Stimulated activated naive CD8-positive, alpha-beta T cell treated with anti-CD3 and anti-CD28 coated beads, Interleukin-15, Interleukin-2, amounts not matched to agents 100 ng/mL and 50 ng/mL, for 24 hours (primary cell): ENCODE data around the gene HIVEP2.

Experiments
- H3K27ac Mint-ChIP-seq: one replicate; pipeline ENCODE4 v1.8.0; 2021; ENCODE audit warnings: mild to moderate bottlenecking, mixed read lengths
- H3K27me3 Mint-ChIP-seq: one replicate; pipeline ENCODE4 v1.8.0; 2021; ENCODE audit warnings: mixed read lengths
- H3K36me3 Mint-ChIP-seq: one replicate; pipeline ENCODE4 v1.8.0; 2021; ENCODE audit warnings: low read depth, mixed read lengths
- H3K4me1 Mint-ChIP-seq: one replicate; pipeline ENCODE4 v1.8.0; 2021; ENCODE audit warnings: low read depth, mixed read lengths
- H3K4me3 Mint-ChIP-seq: one replicate; pipeline ENCODE4 v1.8.0; 2021; ENCODE audit warnings: mild to moderate bottlenecking, mixed read lengths
- H3K9me3 Mint-ChIP-seq: one replicate; pipeline ENCODE4 v1.8.0; 2021; ENCODE audit warnings: mixed read lengths

The HIVEP2 gene

DNA sequence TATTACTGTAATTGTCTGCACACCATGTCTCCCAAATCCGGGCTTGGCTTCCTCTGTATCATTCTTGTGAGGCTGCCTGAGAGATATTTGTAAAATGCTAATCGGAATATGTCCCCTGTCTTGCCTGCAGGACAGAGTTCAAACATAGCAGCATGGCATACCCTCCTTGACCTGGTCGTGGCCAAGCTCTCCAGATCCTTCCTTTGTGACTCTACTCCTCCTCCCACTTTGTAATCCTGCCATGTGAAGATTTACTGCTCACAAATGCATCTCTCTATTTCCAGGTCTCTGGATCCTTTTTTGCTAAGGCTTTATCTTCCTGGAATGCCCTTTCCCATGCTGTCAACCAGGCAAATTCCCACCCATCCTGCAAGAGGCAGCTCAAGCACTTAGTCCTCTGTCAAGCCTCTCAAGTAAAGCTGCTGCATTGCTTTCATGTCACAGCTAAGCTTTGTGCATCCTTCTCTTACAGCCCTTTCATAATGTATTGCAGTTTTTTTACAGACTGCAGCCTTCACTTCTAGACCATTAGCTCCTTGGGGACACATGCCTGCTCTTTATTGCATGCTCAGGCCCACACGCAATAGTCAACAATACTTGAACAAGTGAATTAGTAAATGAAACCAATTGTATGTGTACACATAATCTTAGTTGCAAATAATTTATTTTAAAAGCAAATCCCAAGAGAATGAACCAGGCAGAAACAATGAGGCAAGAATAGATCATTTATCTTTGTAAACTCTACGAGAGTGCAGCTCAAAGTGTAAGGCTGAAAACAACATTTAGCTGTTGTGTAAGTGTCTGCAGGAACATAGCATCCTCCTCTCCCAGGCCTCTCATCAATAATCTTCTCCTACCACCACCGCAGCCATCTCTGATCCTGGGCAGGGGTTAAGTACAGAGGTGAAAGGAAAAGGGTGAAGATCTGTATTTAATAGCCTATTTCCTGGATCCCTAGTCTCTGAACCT, 45.8 kb downstream of the HIVEP2 start:
- no peaks in the 10 kb centered on the region for H3K9me3 Mint-ChIP-seq

DNA sequence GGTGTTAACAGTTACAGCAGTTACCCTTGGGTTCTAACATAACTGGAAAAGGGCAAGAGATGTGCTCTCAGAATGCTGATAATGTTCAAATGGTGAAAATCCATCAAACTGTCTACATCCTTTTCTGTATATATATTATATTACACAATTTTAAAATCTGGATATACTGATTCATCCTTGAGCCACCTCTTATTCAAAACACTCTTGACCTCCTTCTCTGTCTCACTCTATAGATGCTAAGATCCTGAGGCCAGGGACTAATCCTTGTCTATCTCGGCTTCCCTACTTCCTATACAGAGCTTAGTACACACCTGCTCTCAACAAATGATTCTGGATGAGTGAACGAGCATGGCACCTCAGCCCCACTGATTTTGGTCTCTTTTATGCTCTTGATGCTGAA, 47.3 kb downstream of the HIVEP2 start:
- Mint-ChIP-seq H3K27ac (no peak overlapping the region), H3K4me1 (peaks cover 23% of the 10 kb centered on the region), H3K9me3 (no peaks in the 10 kb centered on the region), H3K4me3 (no peak overlapping the region), H3K27me3 (no peaks in the 10 kb centered on the region), H3K36me3 (peaks cover 15% of the 10 kb centered on the region)

More for the DNA sequence above, 45.8 kb downstream of the HIVEP2 start:
- H3K4me3 Mint-ChIP-seq = no peak overlapping the region
- H3K4me1 Mint-ChIP-seq = peaks cover 13% of the 10 kb centered on the region
- no peak overlapping the region for H3K27ac Mint-ChIP-seq
- H3K27me3 Mint-ChIP-seq = no peaks in the 10 kb centered on the region
- H3K36me3 Mint-ChIP-seq = peaks cover 16% of the 10 kb centered on the region

DNA sequence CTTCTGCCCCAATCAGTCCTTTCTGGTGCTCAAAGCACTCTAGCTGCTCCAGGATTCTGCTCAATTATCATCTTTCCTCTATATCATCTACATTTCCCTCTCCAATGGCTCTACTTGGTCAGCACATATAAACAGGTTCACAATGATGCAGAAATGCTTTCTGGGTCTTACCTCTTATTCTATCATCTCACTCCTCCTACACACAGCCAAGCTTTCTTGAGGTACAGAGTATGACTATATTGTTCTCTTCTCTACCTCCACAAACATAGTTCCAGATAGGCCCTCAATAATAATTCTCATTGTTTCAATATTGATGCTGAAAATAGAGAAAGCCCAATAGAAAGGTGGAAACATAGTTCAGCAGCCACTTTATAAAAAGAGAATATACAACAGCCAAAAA, 48.2 kb downstream of the HIVEP2 start:
- Mint-ChIP-seq H3K36me3 (peaks cover 13% of the 10 kb centered on the region), H3K9me3 (no peaks in the 10 kb centered on the region), H3K4me3 (no peak overlapping the region), H3K4me1 (peaks cover 31% of the 10 kb centered on the region), H3K27ac (no peak overlapping the region), H3K27me3 (no peaks in the 10 kb centered on the region)

DNA sequence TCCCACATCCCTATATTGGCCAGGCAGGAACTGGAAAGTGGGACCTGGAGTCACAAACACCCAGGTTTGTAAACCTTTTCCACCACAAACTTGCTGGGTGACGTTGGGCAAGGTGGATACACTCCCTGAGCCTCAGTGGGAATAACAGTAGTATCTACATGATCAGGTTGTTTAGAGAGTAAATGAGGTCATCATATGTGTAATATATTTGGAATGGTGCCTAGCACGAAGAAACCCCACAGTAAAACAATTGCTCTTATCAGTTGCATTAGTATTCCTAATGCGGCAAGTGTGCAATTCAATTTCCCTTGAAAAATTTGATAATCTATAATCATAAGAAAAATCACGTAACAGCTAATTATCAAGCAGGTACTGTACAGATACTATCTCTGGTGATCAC, 51.9 kb downstream of the HIVEP2 start:
- no peak overlapping the region for H3K4me3 Mint-ChIP-seq
- H3K27ac Mint-ChIP-seq = no peak overlapping the region
- H3K27me3 Mint-ChIP-seq = no peaks in the 10 kb centered on the region
- H3K4me1 Mint-ChIP-seq = peaks cover 62% of the 10 kb centered on the region
- no peaks in the 10 kb centered on the region for H3K9me3 Mint-ChIP-seq
- H3K36me3 Mint-ChIP-seq = peaks cover 29% of the 10 kb centered on the region

DNA sequence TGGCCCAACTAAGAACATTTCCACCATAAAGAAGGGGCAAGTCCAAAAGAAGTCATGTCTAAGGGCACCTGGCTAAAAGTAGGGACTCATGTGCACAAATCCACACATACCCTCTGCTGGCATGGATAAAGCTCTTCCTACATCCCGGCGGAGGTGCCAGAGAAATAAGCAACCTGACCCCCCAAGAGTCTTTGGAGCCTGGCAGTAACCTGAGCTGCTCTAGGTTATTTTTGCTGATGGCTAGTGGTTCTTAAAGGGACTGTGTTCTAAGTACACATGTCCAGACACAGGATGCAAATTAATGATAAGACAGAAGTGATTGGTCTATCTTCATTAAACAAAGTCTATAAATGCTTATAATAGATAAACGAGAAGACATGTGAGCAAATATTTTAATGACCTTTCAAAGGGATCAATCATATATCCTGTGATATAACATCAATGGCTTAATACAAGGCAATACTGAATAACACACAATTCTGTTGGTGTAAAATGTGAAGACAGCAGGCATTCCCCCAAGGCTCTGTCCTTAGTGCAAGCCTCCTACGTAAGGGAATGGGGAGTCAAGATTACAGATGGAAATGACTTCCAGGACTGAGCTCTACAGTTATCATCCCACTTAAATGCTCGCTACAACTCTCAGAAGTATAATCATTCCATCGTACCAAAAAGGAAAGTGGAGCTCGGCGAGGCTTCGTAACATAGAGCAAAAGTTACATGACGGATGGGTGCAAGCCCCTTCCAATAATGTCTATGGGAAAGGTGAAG, 52.5 kb downstream of the HIVEP2 start:
- H3K9me3 Mint-ChIP-seq = no peaks in the 10 kb centered on the region
- peaks cover 68% of the 10 kb centered on the region for H3K4me1 Mint-ChIP-seq
- H3K4me3 Mint-ChIP-seq = no peak overlapping the region
- H3K27me3 Mint-ChIP-seq = no peaks in the 10 kb centered on the region
- no peak overlapping the region for H3K27ac Mint-ChIP-seq
- H3K36me3 Mint-ChIP-seq = peaks cover 34% of the 10 kb centered on the region

DNA sequence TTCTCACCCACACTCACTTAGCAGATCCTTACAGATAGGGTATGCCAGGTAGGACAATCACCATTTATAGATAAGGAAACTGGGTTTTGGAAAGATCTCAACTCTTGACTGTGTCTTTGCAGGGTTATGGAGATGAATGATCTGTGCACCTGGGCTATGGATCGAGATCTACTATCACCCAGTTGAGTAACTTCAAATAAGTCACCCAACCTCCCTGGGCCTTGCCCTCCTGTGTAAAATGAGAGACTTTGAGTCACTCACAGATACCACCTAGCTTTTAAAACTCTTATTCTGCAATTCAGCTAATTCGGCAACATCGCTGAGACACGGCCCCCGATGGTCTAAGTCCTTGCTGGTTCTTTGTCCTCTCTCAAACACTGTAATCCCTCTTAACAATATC, 53.5 kb downstream of the HIVEP2 start:
- Mint-ChIP-seq H3K4me1 (peaks cover 78% of the 10 kb centered on the region), H3K9me3 (no peaks in the 10 kb centered on the region), H3K36me3 (peaks cover 43% of the 10 kb centered on the region), H3K4me3 (no peak overlapping the region), H3K27me3 (no peaks in the 10 kb centered on the region), H3K27ac (no peak overlapping the region)

DNA sequence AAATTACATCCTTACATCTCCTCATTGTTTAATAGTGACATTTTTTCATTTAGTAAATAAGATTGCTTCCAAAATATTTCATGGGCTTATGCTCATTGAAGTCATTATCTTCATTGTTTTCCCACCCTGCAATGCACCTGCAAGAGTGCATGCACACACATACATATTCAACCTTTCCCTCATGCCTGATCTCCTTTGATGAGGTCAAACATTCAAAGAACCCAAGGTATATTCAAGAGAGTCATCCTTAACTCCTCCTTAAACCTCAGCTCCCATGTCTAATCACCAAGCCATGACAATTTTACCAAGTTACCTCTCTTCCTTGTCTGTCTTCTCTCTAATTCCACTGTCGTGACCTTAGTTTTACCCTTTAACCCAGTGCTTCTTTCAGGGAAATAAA, 56.5 kb downstream of the HIVEP2 start:
- peak overlapping the region; percentile 96 for H3K27ac Mint-ChIP-seq

DNA sequence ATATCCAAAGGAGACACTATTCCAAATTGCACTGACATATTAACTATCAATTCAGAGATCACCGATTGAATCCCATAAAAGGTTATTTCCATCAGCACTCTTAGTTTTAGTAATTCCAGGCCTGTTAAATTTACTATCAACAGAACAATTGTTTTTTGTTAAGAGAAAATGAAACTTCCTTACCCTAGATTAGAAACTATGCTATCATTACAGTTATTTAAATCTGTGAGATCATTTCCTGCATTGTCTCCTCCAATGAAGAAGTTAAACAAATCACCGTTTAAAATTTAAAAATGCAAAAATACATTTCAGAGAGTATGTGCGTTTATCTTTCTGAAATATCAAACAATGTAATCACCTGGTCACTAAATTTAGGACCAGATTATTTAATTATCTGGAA, 57.5 kb downstream of the HIVEP2 start:
- Mint-ChIP-seq H3K4me1 (peaks cover 93% of the 10 kb centered on the region), H3K27ac (peak overlapping the region; percentile 96), H3K4me3 (peak overlapping the region; percentile 59), H3K36me3 (peaks cover 41% of the 10 kb centered on the region), H3K27me3 (no peaks in the 10 kb centered on the region), H3K9me3 (no peaks in the 10 kb centered on the region)

More for the DNA sequence above, 56.5 kb downstream of the HIVEP2 start:
- Mint-ChIP-seq H3K9me3 (no peaks in the 10 kb centered on the region), H3K27me3 (no peaks in the 10 kb centered on the region), H3K4me3 (peak overlapping the region; percentile 8), H3K4me1 (peaks cover 93% of the 10 kb centered on the region), H3K36me3 (peaks cover 35% of the 10 kb centered on the region)

DNA sequence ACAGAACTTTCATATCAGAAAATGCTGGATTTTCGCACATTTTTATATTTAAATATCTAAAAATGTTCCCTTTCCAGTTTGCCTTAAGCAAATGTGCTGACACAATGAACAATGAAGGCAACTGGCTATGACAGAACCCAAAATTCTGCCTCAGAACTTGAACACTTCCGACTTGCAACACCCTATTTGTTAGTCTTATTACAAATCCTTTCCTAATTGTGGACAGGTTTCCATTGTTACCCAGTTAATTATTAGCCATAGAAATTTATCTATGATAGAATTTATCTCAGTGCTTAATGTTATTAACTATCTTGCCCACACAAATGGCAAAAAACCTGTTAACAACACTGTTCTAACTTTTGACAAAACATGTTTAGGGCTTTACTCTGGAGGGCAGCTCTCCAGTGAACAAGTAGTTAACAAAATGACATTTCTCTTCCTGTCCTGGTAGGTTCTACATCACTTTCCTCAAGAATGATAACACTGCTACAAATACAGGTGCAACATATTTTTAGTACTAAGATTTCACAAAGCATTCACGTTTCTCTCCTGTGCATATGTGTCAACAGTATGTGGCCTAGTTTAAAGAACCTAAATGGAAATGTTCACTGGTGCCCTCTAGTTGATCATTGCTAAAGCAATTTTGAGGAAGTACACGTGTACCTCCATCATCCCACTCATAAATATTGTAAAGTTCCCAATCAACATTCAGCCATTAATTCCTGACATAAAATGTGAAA, 58.4 kb downstream of the HIVEP2 start:
- Mint-ChIP-seq H3K27me3 (no peaks in the 10 kb centered on the region), H3K36me3 (peaks cover 44% of the 10 kb centered on the region), H3K9me3 (no peaks in the 10 kb centered on the region), H3K4me3 (peak overlapping the region; percentile 61), H3K4me1 (peaks cover 93% of the 10 kb centered on the region), H3K27ac (peak overlapping the region; percentile 96)

DNA sequence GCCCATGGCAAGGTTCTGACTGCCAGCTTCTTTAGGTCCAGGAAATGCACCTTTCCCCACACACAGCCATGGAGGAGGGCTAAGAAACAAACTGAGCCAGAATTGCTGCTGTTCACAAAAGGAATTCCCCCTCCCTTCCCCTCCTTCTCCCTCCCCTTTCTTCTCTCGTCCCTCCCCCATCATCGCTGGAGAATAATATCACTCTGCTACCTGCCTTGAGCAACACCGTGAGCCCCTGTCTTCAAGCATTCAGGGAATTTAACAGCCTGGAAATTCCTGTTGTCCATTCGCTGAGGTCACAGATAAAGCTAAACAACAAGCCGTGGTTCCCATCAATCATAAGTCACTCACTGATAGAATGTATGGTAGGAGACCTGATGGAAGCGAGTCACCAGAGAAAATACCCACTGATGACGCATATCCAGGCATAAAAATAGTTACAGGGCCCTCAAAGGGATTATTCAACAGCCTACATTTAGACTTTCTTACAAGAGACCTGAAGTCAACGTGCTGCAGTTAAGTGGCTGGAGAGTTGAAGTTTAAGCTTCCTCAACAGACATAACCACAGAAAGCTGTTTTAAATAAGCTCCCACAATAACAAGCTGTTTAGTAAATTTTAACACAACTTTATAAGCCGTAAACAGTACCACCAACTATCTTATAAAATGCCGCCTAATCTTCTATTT, 59.7 kb downstream of the HIVEP2 start:
- H3K27me3 Mint-ChIP-seq = no peaks in the 10 kb centered on the region
- peak overlapping the region; percentile 88 for H3K4me3 Mint-ChIP-seq
- peaks cover 43% of the 10 kb centered on the region for H3K36me3 Mint-ChIP-seq
- H3K27ac Mint-ChIP-seq = peak overlapping the region; percentile 97
- no peaks in the 10 kb centered on the region for H3K9me3 Mint-ChIP-seq
- peaks cover 97% of the 10 kb centered on the region for H3K4me1 Mint-ChIP-seq

DNA sequence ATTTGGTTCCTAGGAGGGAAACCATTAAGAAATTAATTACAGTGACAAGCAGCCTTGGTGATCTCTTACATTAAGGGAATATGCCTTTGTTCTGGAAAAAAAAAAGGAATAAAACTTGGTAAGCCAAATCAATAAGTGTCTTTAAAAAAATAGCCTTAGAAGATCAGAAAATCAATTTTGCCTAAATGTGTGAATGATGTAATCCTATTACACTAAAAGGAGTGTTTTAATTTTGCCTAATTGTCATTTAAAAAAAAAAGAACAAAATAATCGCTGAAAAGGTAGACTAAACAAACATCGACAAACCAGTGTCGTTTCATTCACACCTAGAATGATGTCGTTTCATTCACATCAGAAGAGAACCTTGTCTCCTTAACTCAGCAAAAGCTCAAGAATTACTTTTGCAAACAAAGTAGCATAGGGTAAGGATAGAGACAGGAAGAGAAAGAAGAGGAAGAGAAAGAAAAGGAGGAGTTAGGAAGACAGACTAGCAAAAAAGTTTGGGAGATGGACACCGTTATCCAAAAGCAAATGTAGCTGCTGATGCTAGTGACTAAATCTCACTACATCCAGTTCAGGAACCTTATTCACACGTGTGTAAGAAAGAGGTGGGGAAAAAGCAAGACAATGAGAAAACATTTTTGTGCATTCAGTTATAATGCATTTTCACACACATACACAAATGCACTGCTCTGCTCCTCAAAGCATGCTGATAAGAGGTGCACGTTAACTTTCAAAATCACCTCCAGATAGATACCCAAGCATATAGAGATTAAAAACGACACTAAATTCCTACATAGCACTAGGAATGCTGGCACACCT, 60.6 kb downstream of the HIVEP2 start:
- Mint-ChIP-seq H3K36me3 (peaks cover 50% of the 10 kb centered on the region), H3K27me3 (no peaks in the 10 kb centered on the region), H3K4me3 (peak overlapping the region; percentile 88), H3K4me1 (peaks cover 98% of the 10 kb centered on the region), H3K9me3 (no peaks in the 10 kb centered on the region), H3K27ac (peak overlapping the region; percentile 97)

DNA sequence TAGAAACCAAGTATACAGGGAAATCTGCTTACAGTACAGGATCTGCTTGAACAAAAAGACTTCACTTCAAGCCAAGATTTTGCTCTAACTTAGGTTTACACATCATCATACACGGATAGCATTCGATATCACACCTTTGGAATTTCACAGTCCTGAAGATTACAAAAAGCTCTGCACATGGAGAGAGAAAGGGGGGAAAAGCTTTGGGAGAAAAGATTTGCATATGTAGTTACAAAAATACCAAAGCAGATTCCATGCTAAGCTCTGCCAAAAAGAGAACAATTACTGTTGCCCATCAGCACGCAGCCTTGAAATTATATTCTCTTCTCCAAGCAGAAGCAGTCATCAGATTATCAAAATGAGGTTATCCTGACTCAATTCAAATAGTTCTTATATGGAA, 62.0 kb downstream of the HIVEP2 start:
- H3K4me3 Mint-ChIP-seq = peak overlapping the region; percentile 88
- no peaks in the 10 kb centered on the region for H3K27me3 Mint-ChIP-seq
- peak overlapping the region; percentile 74 for H3K27ac Mint-ChIP-seq
- peaks cover 98% of the 10 kb centered on the region for H3K4me1 Mint-ChIP-seq
- peaks cover 52% of the 10 kb centered on the region for H3K36me3 Mint-ChIP-seq
- H3K9me3 Mint-ChIP-seq = no peaks in the 10 kb centered on the region

DNA sequence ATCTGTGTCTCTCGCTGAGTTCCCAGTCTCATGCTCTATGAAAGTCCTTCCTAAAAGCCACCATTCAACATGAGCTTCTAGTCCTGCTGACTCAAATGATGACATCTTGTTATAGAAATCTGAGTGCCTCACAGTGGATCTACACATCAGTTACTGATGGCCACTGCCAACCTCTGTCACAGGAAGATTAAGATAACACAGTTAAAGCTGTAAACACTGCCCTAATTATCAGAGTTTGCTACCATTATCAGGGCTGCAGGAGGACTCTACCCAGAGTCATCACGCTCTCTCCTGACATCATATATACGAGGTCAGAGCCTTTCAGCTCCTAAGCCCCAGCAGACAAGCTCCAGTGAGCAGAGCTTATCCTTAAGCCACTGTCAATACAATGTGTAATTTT, 63.2 kb downstream of the HIVEP2 start:
- Mint-ChIP-seq H3K4me3 (no peak overlapping the region), H3K27me3 (no peaks in the 10 kb centered on the region), H3K4me1 (peaks cover 96% of the 10 kb centered on the region), H3K9me3 (peaks cover 3% of the 10 kb centered on the region), H3K27ac (peak overlapping the region; percentile 59), H3K36me3 (peaks cover 52% of the 10 kb centered on the region)
